ENCODE results near the gene CCDC43. TPM values are rescaled to one million over a fixed set of nuclear protein-coding genes. Genes with fewer than 3 reads are reported as not detected.
"Not testable (repeated sequence)": the region's sequence is repeated elsewhere in the genome, so short reads cannot be mapped to it uniquely, and the experiment has no call there.

Gene CCDC43
- polyA plus RNA-seq, 1 donor (not counting 4 experiments of a cell fraction or from before 2014, with no cell fraction given), result 23.0 TPM

DNA sequence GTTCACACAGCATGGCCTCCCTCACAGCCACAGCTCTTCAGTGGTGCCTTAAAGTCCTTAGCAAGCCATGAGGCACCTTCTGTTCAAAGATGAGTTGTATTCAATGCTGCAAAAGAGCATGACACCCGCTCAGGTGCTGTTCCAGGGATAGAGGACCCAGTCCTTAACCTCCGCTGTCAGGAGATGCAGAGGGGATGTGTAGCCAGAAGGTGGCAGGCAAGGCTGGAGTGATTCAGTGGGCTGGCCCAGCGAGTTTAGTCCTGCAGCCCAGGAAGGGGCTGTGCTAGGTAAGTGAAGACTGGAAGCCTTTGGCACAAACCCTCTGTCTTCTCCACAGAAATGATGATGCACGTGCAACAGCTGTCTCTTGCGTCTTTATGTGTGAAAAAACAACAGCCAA lies 44.2 kb upstream of the CCDC43 start:
- no peaks in the 10 kb centered on the region for H3K9me1 ChIP-seq (ENCODE audit: control insufficient read depth, extremely low read depth, insufficient read depth, low read length)
- no peaks in the 10 kb centered on the region for H3K9me3 ChIP-seq (ENCODE audit: control insufficient read depth, low read depth, low read length)
- no peak overlapping the region for H3K4me2 ChIP-seq (ENCODE audit: control insufficient read depth, extremely low read depth, insufficient read depth, low read depth, low read length)
- H3K4me1 ChIP-seq (ENCODE audit: control insufficient read depth, extremely low read depth, insufficient read depth, low read length), result no peaks in the 10 kb centered on the region
- H3K9ac ChIP-seq (ENCODE audit: control insufficient read depth, extremely low read depth, insufficient read depth, low read length), result no peak overlapping the region
- H3K4me3 ChIP-seq (ENCODE audit: control insufficient read depth in 2 of 3, extremely low read depth in 1 of 3, insufficient read depth in 2 of 3, low read depth in 1 of 3, low read length in 3 of 3), result no peak overlapping the region
- dilution Hi-C loops (cut with MboI; ENCODE audit: extremely low pct_ligation_motif_present, low sequenced_read_pairs), result no loop called here
- TF ChIP-seq CTCF (optimal IDR thresholded peaks at IDR 0.05 in 1 of 3, IDR thresholded peaks at IDR 0.05 in 1 of 3, conservative IDR thresholded peaks at IDR 0.05 in 1 of 3; ENCODE audit: extremely low read depth in 1 of 3, insufficient read depth in 2 of 3, low read length in 3 of 3) (peak; percentile 51 to 68 (median 53)), EZH2 (IDR thresholded peaks at IDR 0.05; ENCODE audit: low read length) (no peak)
- FAIRE-seq (peak; percentile 17), DNase-seq (ENCODE audit: low read depth, low spot score) (no peak)
- H3K27me3 ChIP-seq (ENCODE audit: control insufficient read depth, extremely low read depth, insufficient read depth, low read length), result no peaks in the 10 kb centered on the region
- no peak overlapping the region for H3K27ac ChIP-seq (ENCODE audit: control insufficient read depth, insufficient read depth, low read length)
- H3K36me3 ChIP-seq (ENCODE audit: control insufficient read depth in 2 of 2, extremely low read depth in 1 of 2, insufficient read depth in 2 of 2, low read length in 2 of 2), result peaks cover 0 to 22% of the 10 kb centered on the region in 2 experiments
- no peaks in the 10 kb centered on the region for H3K79me2 ChIP-seq (ENCODE audit: control insufficient read depth, insufficient read depth, low read length)
- no peak overlapping the region for H2AFZ ChIP-seq (ENCODE audit: control insufficient read depth, low read length)
- H4K20me1 ChIP-seq (ENCODE audit: control insufficient read depth, extremely low read depth, insufficient read depth, low read length), result no peaks in the 10 kb centered on the region

- H3K36me3 ChIP-seq (ENCODE audit: control insufficient read depth in 2 of 2, extremely low read depth in 1 of 2, insufficient read depth in 2 of 2, low read length in 2 of 2); H3K4me3 ChIP-seq (ENCODE audit: control insufficient read depth in 2 of 3, extremely low read depth in 1 of 3, insufficient read depth in 2 of 3, low read depth in 1 of 3, low read length in 3 of 3); H2AFZ ChIP-seq (ENCODE audit: control insufficient read depth, low read length); H3K27ac ChIP-seq (ENCODE audit: control insufficient read depth, insufficient read depth, low read length); FAIRE-seq; H4K20me1 ChIP-seq (ENCODE audit: control insufficient read depth, extremely low read depth, insufficient read depth, low read length); H3K9me1 ChIP-seq (ENCODE audit: control insufficient read depth, extremely low read depth, insufficient read depth, low read length); H3K79me2 ChIP-seq (ENCODE audit: control insufficient read depth, insufficient read depth, low read length); dilution Hi-C loops (cut with MboI; ENCODE audit: extremely low pct_ligation_motif_present, low sequenced_read_pairs); H3K4me2 ChIP-seq (ENCODE audit: control insufficient read depth, extremely low read depth, insufficient read depth, low read depth, low read length); H3K9me3 ChIP-seq (ENCODE audit: control insufficient read depth, low read depth, low read length); H3K9ac ChIP-seq (ENCODE audit: control insufficient read depth, extremely low read depth, insufficient read depth, low read length); H3K4me1 ChIP-seq (ENCODE audit: control insufficient read depth, extremely low read depth, insufficient read depth, low read length); H3K27me3 ChIP-seq (ENCODE audit: control insufficient read depth, extremely low read depth, insufficient read depth, low read length); DNase-seq (ENCODE audit: low read depth, low spot score): not testable (repeated sequence)
Measured at GRCh38 chr17:44726121-44726520, 36.5 kb upstream of the CCDC43 start.

DNA sequence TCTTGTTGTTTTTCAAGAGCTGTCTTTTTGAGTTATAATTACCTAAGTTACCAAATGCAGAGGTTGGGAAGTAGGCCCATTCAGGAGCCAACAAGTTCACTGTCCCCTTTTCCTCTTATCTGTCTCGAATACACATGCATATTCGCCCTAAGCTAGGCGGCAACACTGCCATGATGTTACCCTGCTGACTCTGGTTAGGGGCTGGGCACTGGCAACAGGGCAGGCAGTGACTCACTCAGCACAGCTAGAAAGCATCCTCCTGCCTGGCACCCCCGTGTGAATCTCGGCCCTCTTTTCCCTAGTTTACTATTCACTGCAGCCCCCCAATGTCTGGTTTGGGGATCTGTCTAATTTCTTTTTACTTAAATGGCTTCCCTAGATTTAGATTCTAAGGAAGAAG lies 32.7 kb upstream of the CCDC43 start:
- Histone ChIP-seq H3K9me3 (ENCODE audit: control insufficient read depth, low read depth, low read length) (no peaks in the 10 kb centered on the region), H3K4me3 (ENCODE audit: control insufficient read depth in 2 of 3, extremely low read depth in 1 of 3, insufficient read depth in 2 of 3, low read depth in 1 of 3, low read length in 3 of 3) (no peak overlapping the region), H3K4me2 (ENCODE audit: control insufficient read depth, extremely low read depth, insufficient read depth, low read depth, low read length) (no peak overlapping the region), H2AFZ (ENCODE audit: control insufficient read depth, low read length) (no peak overlapping the region), H4K20me1 (ENCODE audit: control insufficient read depth, extremely low read depth, insufficient read depth, low read length) (no peaks in the 10 kb centered on the region), H3K4me1 (ENCODE audit: control insufficient read depth, extremely low read depth, insufficient read depth, low read length) (no peaks in the 10 kb centered on the region), H3K27ac (ENCODE audit: control insufficient read depth, insufficient read depth, low read length) (no peak overlapping the region), H3K36me3 (ENCODE audit: control insufficient read depth in 2 of 2, extremely low read depth in 1 of 2, insufficient read depth in 2 of 2, low read length in 2 of 2) (peaks cover 0 to 6% of the 10 kb centered on the region in 2 experiments), H3K9me1 (ENCODE audit: control insufficient read depth, extremely low read depth, insufficient read depth, low read length) (no peaks in the 10 kb centered on the region), H3K27me3 (ENCODE audit: control insufficient read depth, extremely low read depth, insufficient read depth, low read length) (no peaks in the 10 kb centered on the region), H3K9ac (ENCODE audit: control insufficient read depth, extremely low read depth, insufficient read depth, low read length) (no peak overlapping the region), H3K79me2 (ENCODE audit: control insufficient read depth, insufficient read depth, low read length) (no peaks in the 10 kb centered on the region)
- FAIRE-seq (no peak), DNase-seq (ENCODE audit: low read depth, low spot score) (no peak)
- TF ChIP-seq CTCF (optimal IDR thresholded peaks at IDR 0.05 in 1 of 3, IDR thresholded peaks at IDR 0.05 in 1 of 3, conservative IDR thresholded peaks at IDR 0.05 in 1 of 3; ENCODE audit: extremely low read depth in 1 of 3, insufficient read depth in 2 of 3, low read length in 3 of 3), result no peak
- TF ChIP-seq EZH2 (IDR thresholded peaks at IDR 0.05; ENCODE audit: low read length), result no peak
- dilution Hi-C loops (cut with MboI; ENCODE audit: extremely low pct_ligation_motif_present, low sequenced_read_pairs), result no loop called here

Data from keratinocyte (primary cell).